HepG2 (cell line): ENCODE results near the gene UQCRC2.

Experiments
- CTCF ChIP-seq: sonication (generic); formaldehyde crosslinking; IDR thresholded peaks from 2 replicates; pipeline ENCODE4 v1.5.0; 2020; ENCODE audit warnings: mild to moderate bottlenecking, missing genetic modification reagents, moderate library complexity
- KLF13 ChIP-seq: sonication (generic); formaldehyde crosslinking; IDR thresholded peaks from 2 replicates; pipeline ENCODE4 v1.4.0; 2020; ENCODE audit warnings: mild to moderate bottlenecking, missing genetic modification reagents
- NFIC ChIP-seq: IDR thresholded peaks from 2 replicates; pipeline ENCODE4 v1.6.1; 2012; ENCODE audit warnings: mild to moderate bottlenecking, low read length, inconsistent platforms
- POGK ChIP-seq: sonication (generic); formaldehyde crosslinking; conservative IDR thresholded peaks from 2 replicates; pipeline ENCODE4 v1.8.0; 2022; ENCODE audit warnings: mild to moderate bottlenecking, moderate library complexity, missing genetic modification reagents
- ZBTB8A ChIP-seq: sonication (generic); formaldehyde crosslinking; IDR thresholded peaks from 2 replicates; pipeline ENCODE4 v1.4.0; 2020; ENCODE audit warnings: mild to moderate bottlenecking, low read depth, missing genetic modification reagents, borderline replicate concordance
- ZFX ChIP-seq: sonication (generic); formaldehyde crosslinking; IDR thresholded peaks from 2 replicates; pipeline ENCODE4 v1.4.0; 2020; ENCODE audit warnings: mild to moderate bottlenecking, low read depth, missing genetic modification reagents, moderate library complexity
- ZNF512 ChIP-seq: sonication (generic); formaldehyde crosslinking; IDR thresholded peaks from 2 replicates; pipeline ENCODE4 v1.4.0; 2020; ENCODE audit warnings: mild to moderate bottlenecking, missing genetic modification reagents

- TF ChIP-seq ZFX (CRISPR knock-in tag) (no peak), NFIC (no peak), POGK (CRISPR knock-in tag) (no peak), CTCF (CRISPR knock-in tag) (no peak), ZNF512 (CRISPR knock-in tag) (no peak), KLF13 (no peak), ZBTB8A (no peak)
Observed at GRCh38 chr16:21989133-21989532, 36.0 kb downstream of the UQCRC2 start.
